H1 (cell line): ENCODE data around the gene HOXA13. TPM values are rescaled to one million over a fixed set of nuclear protein-coding genes. Genes with fewer than 3 reads are reported as not detected.
A peak's percentile ranks its signal among the peaks of the same experiment; 100 is the strongest.

Experiments
- CTCF ChIA-PET: fragments of 300-600 bp; sonication (Branson Sonifier 250); formaldehyde crosslinking; loops from one replicate; lab custom pipeline; 2021; ENCODE audit not compliant: partially characterized antibody; lab: Charles Lee
- POLR2A ChIA-PET: fragments of 300-600 bp; sonication (Branson Sonifier 250); formaldehyde crosslinking; loops from one replicate; lab custom pipeline; 2021; ENCODE audit warnings: inconsistent platforms; ENCODE audit not compliant: partially characterized antibody; lab: Charles Lee
- DNase-seq, 2 experiments: peaks; one replicate each; pipeline versions ENCODE4 v3.0.0 to v3.0.0-alpha.2; 2010 to 2022; ENCODE audit warnings: low spot score in 2 of 2, low read depth in 1 of 2, mixed read lengths in 1 of 2
- FAIRE-seq: peaks from 2 replicates; lab custom pipeline; 2011; peaks lifted over from hg19 to GRCh38; lab: Jason Lieb, UNC
- H2AFZ ChIP-seq: 2 replicates; pipeline ENCODE4 v1.8.1; 2012; ENCODE audit warnings: low read length, inconsistent platforms
- H2AK5ac ChIP-seq: 2 replicates; pipeline ENCODE4 v1.6.1; 2013; ENCODE audit warnings: low read depth, low read length
- H2BK120ac ChIP-seq: replicated peaks from 2 replicates; pipeline ENCODE3; 2013; ENCODE audit warnings: low read depth, low read length, inconsistent platforms
- H2BK12ac ChIP-seq: 2 replicates; pipeline ENCODE4 v1.6.1; 2013; ENCODE audit warnings: low read depth, low read length
- H2BK15ac ChIP-seq: 2 replicates; pipeline ENCODE4 v1.6.1; 2013; ENCODE audit warnings: low read length
- H2BK20ac ChIP-seq: 2 replicates; pipeline ENCODE4 v1.6.1; 2013; ENCODE audit warnings: low read length
- H2BK5ac ChIP-seq: 2 replicates; pipeline ENCODE4 v1.6.1; 2013; ENCODE audit warnings: low read depth, low read length
- H3K14ac ChIP-seq: 2 replicates; pipeline ENCODE4 v1.6.1; 2013; ENCODE audit warnings: inconsistent platforms; ENCODE audit not compliant: insufficient read length
- H3K18ac ChIP-seq: 2 replicates; pipeline ENCODE4 v1.6.1; 2013; ENCODE audit warnings: low read length; ENCODE audit errors: extremely low read depth
- H3K23ac ChIP-seq: 2 replicates; pipeline ENCODE4 v1.6.1; 2013; ENCODE audit warnings: inconsistent platforms; ENCODE audit not compliant: insufficient read length
- H3K23me2 ChIP-seq: 2 replicates; pipeline ENCODE4 v1.6.1; 2013; ENCODE audit warnings: low read depth, low read length
- H3K27ac ChIP-seq: 2 replicates; pipeline ENCODE4 v1.6.1; 2011; ENCODE audit warnings: low read depth, low read length, inconsistent platforms
- H3K27me3 ChIP-seq, 4 experiments: replicated peaks in 1 of 4; 1 replicate in 1 of 4; 2 replicates in 3 of 4; pipeline versions ENCODE4 v1.6.1 to v1.8.1; 2011 to 2013; ENCODE audit warnings: low read length in 3 of 4, mild to moderate bottlenecking in 3 of 4, inconsistent platforms in 2 of 4, mixed read lengths in 2 of 4, moderate library complexity in 1 of 4; ENCODE audit not compliant: control insufficient read depth in 3 of 4, insufficient read depth in 3 of 4; ENCODE audit errors: extremely low read depth in 1 of 4
- H3K36me3 ChIP-seq, 4 experiments: 2 replicates each; pipeline versions ENCODE4 v1.6.1 to v1.8.1; 2011 to 2013; ENCODE audit warnings: mild to moderate bottlenecking in 4 of 4, low read length in 3 of 4, moderate library complexity in 2 of 4, control low read depth in 1 of 4, inconsistent platforms in 1 of 4; ENCODE audit not compliant: insufficient read depth in 4 of 4, control insufficient read depth in 2 of 4
- H3K4ac ChIP-seq: replicated peaks from 2 replicates; pipeline ENCODE3; 2013; ENCODE audit warnings: low read length, low read depth, mixed read lengths, inconsistent platforms; ENCODE audit not compliant: insufficient read length
- H3K4me1 ChIP-seq, 4 experiments: replicated peaks in 1 of 4; 1 replicate in 1 of 4; 2 replicates in 3 of 4; pipeline versions ENCODE4 v1.6.1 to v1.8.1; 2011 to 2013; ENCODE audit warnings: low read length in 3 of 4, inconsistent platforms in 2 of 4, mixed read lengths in 1 of 4; ENCODE audit not compliant: insufficient read depth in 4 of 4, control insufficient read depth in 3 of 4
- H3K4me2 ChIP-seq, 2 experiments: 2 replicates each; pipeline versions ENCODE4 v1.6.1 to v1.8.1; 2011 to 2013; ENCODE audit warnings: low read depth in 2 of 2, low read length in 2 of 2, control low read depth in 1 of 2, inconsistent platforms in 1 of 2, mild to moderate bottlenecking in 1 of 2; ENCODE audit not compliant: insufficient read depth in 1 of 2
- H3K4me3 ChIP-seq, 4 experiments: fragments of 200-600, 300-600 bp in 1 of 4; sonication (generic), shearing (Covaris generic), sonication (Bioruptor Twin) in 1 of 4; 2 replicates each; pipeline versions ENCODE4 v1.5.1 to v1.8.1; 2011 to 2016; ENCODE audit warnings: low read length in 4 of 4, low read depth in 3 of 4, control low read depth in 2 of 4, inconsistent platforms in 2 of 4, mild to moderate bottlenecking in 2 of 4, mixed read lengths in 1 of 4, moderate library complexity in 1 of 4; ENCODE audit not compliant: insufficient read depth in 2 of 4; ENCODE audit errors: extremely low read depth in 1 of 4
- H3K56ac ChIP-seq: replicated peaks from 2 replicates; pipeline ENCODE3; 2013; ENCODE audit warnings: low read depth, mild to moderate bottlenecking, mixed read lengths, low read length, inconsistent platforms; ENCODE audit not compliant: insufficient read length
- H3K79me1 ChIP-seq: 2 replicates; pipeline ENCODE4 v1.6.1; 2013; ENCODE audit warnings: low read depth, low read length, control low read depth
- H3K79me2 ChIP-seq, 2 experiments: 2 replicates each; pipeline versions ENCODE4 v1.6.1 to v1.8.1; 2012 to 2013; ENCODE audit warnings: low read length in 2 of 2, mild to moderate bottlenecking in 2 of 2, inconsistent platforms in 1 of 2; ENCODE audit not compliant: insufficient read depth in 2 of 2, control insufficient read depth in 1 of 2
- H3K9ac ChIP-seq, 4 experiments: replicated peaks in 1 of 4; 1 replicate in 1 of 4; 2 replicates in 3 of 4; pipeline versions ENCODE4 v1.6.1 to v1.8.1; 2011 to 2013; ENCODE audit warnings: low read depth in 3 of 4, low read length in 3 of 4, control low read depth in 2 of 4, mild to moderate bottlenecking in 2 of 4, moderate library complexity in 2 of 4, inconsistent platforms in 1 of 4; ENCODE audit errors: extremely low read depth in 1 of 4
- H3K9me3 ChIP-seq, 2 experiments: 2 replicates each; pipeline versions ENCODE4 v1.6.1 to v1.8.1; 2012 to 2013; ENCODE audit warnings: mild to moderate bottlenecking in 2 of 2, moderate library complexity in 2 of 2, control low read depth in 1 of 2, inconsistent platforms in 1 of 2, low read depth in 1 of 2, low read length in 1 of 2, mixed read lengths in 1 of 2; ENCODE audit not compliant: insufficient read depth in 2 of 2
- H4K20me1 ChIP-seq, 2 experiments: replicated peaks in 1 of 2; 2 replicates each; pipeline versions ENCODE3 to v1.8.1; 2011 to 2013; ENCODE audit warnings: inconsistent platforms in 2 of 2, low read length in 2 of 2, mild to moderate bottlenecking in 1 of 2; ENCODE audit not compliant: insufficient read depth in 2 of 2, control insufficient read depth in 1 of 2
- H4K5ac ChIP-seq: 2 replicates; pipeline ENCODE4 v1.6.1; 2013; ENCODE audit warnings: low read length, low read depth, mixed read lengths, inconsistent platforms; ENCODE audit not compliant: insufficient read length
- H4K8ac ChIP-seq: 2 replicates; pipeline ENCODE4 v1.8.0; 2013; ENCODE audit warnings: mild to moderate bottlenecking, moderate library complexity, low read length, inconsistent platforms; ENCODE audit not compliant: insufficient read depth; ENCODE audit errors: extremely low read depth
- H4K91ac ChIP-seq: replicated peaks from 2 replicates; pipeline ENCODE3; 2013; ENCODE audit warnings: low read length, mixed read lengths, inconsistent platforms; ENCODE audit not compliant: insufficient read length
- CBX8 ChIP-seq: fragments of 300-800, 300-1000 bp; sonication (generic); IDR thresholded peaks from 2 replicates; pipeline ENCODE4 v1.7.1; 2016; ENCODE audit warnings: low read depth, low read length, borderline replicate concordance
- EZH2 ChIP-seq: fragments of 200-600 bp; sonication (generic); IDR thresholded peaks from 2 replicates; pipeline ENCODE4 v1.7.1; 2012; ENCODE audit warnings: low read depth, mild to moderate bottlenecking, moderate library complexity, low read length, inconsistent platforms; ENCODE audit not compliant: severe bottlenecking
- FOSL1 ChIP-seq: IDR thresholded peaks from 2 replicates; pipeline ENCODE4 v1.6.1; 2011; ENCODE audit warnings: mild to moderate bottlenecking, low read depth, low read length, moderate library complexity; ENCODE audit not compliant: insufficient read depth
- JUN ChIP-seq: IDR thresholded peaks from 2 replicates; pipeline ENCODE4 v1.6.1; 2011; ENCODE audit warnings: low read depth, mild to moderate bottlenecking, improper control_type of control experiment, low read length
- MAX ChIP-seq: IDR thresholded peaks from 2 replicates; pipeline ENCODE4 v1.6.1; 2012; ENCODE audit warnings: inconsistent platforms
- RAD21 ChIP-seq, 2 experiments: IDR thresholded peaks in 1 of 2; conservative IDR thresholded peaks in 1 of 2; 2 replicates each; pipeline ENCODE4 v1.6.1; 2011; ENCODE audit warnings: low read depth in 2 of 2, low read length in 2 of 2, improper control_type of control experiment in 1 of 2, inconsistent platforms in 1 of 2, mild to moderate bottlenecking in 1 of 2, moderate library complexity in 1 of 2
- RNF2 ChIP-seq: fragments of 200-900, 300-1000 bp; sonication (generic); IDR thresholded peaks from 2 replicates; pipeline ENCODE4 v1.7.1; 2016; ENCODE audit warnings: borderline replicate concordance, low read depth, mild to moderate bottlenecking, antibody characterized with exemption, low read length; ENCODE audit not compliant: poor library complexity, severe bottlenecking; ENCODE audit errors: missing control alignments
- SP1 ChIP-seq: IDR thresholded peaks from 2 replicates; pipeline ENCODE4 v1.6.1; 2011; ENCODE audit warnings: low read depth, low read length
- SUZ12 ChIP-seq: fragments of 200-600 bp; sonication (generic); IDR thresholded peaks from 2 replicates; pipeline ENCODE4 v1.6.1; 2012; ENCODE audit warnings: mild to moderate bottlenecking, inconsistent platforms, low read length, moderate library complexity, mixed read lengths
- WGBS, 2 experiments: shearing (Covaris generic) in 1 of 2; methylation state at CpG; one replicate each; pipeline versions ENCODE4 v1.1.6 to v1.1.7; 2013 to 2015; ENCODE audit warnings: low lambda C conversion rate in 2 of 2, mixed read lengths in 2 of 2, inconsistent platforms in 1 of 2, low coverage in 1 of 2, missing lambda C conversion rate in 1 of 2; ENCODE audit not compliant: insufficient replicate concordance in 2 of 2, insufficient coverage in 1 of 2, insufficient read length in 1 of 2; ENCODE audit errors: extremely low coverage in 1 of 2, missing lambda C conversion rate in 1 of 2; 5-methylcytosine and 5-hydroxymethylcytosine counted together
- polyA plus RNA-seq, 7 experiments: library from polyadenylated mRNA; depleted of rRNA in 3 of 7; stranded (reverse) in 5 of 7; unstranded in 2 of 7; fragments of >200 nt in 5 of 7; fragments of 200-250 nt in 2 of 7; gene quantifications; 1 replicate in 5 of 7; 2 replicates in 1 of 7; 4 replicates in 1 of 7; pipeline versions ENCODE4 v1.2.1 to v1.2.3, GENCODE V29; 2011 to 2013; ENCODE audit warnings: missing spikeins in 2 of 7, mixed read lengths in 2 of 7
- total RNA-seq: library from RNA; stranded (reverse); fragmentation: NEBNext Ultra II Directional; extraction: Animal tissue kit (Norgen Biotek cat#: 25700); gene quantifications from 2 replicates; pipeline ENCODE4 v1.2.1, GENCODE V29; 2021
- TF ChIP-seq, protein P1 (sequence below): IDR thresholded peaks from 2 replicates; pipeline ENCODE4 v1.6.1; 2012; ENCODE audit warnings: inconsistent platforms

Gene HOXA13
- total and polyA plus RNA-seq, 2 of the 8 experiments (the other 6 are each of a cell fraction or from before 2014, with no cell fraction given): not detected

DNA sequence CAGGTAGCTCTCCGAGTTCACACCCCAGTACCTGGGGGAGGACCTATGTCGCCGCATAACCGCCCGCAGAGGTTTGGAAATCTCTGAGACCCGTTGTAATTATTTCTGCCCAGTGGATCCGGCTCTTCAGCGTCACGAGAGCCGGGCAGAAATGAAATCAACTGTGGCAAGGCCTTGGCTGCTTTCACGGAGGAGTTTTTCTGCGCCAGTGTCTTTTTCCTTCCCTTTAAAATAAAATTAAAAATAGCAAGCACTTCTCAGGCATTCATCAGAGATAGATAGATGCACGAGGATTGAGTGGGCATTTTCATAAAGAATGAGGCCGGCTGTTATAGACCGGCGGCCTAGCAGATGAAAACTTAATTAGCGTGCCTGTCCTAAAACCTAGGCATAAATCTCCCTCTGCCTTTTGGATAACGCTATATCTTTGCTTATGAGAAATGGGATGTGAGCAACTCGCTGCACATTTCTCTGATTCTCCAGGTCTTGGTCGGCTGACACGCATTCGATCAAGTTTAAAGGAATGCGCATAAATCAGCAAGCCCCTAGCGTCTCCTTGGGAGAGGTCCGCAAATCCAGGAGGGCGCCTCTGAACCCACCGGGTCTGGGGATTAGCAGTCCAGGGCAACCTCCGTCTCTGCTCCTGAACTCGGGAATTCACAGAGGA lies 6.4 kb downstream of the HOXA13 start:
- ChIA-PET CTCF (interaction anchor here (0.6 to 9.1 kb wide), 4 partner anchors 11 to 903 kb away, joined by 3 to 64 read pairs (median 15); no protein-coding TSS in a partner anchor), POLR2A (interaction anchor here (1.1 kb wide), 1 partner anchor 16 kb away, joined by 3 read pairs; no protein-coding TSS in a partner anchor)
- no peak overlapping the region for H2BK12ac ChIP-seq
- no peak overlapping the region for H2BK120ac ChIP-seq
- peaks cover 0 to 10% (median 8%) of the 10 kb centered on the region in 4 experiments; a peak in 5 of 7 replicates for H3K4me1 ChIP-seq
- no peak overlapping the region for H3K27ac ChIP-seq
- 15% methylated on average over 28 of the region's 29 CpGs; no CpG with 5 or more reads in 1 of the 2 experiments for WGBS, 2 experiments
- DNase-seq: peak in 1 of 2 experiments; percentile 49
- H3K36me3 ChIP-seq: peaks cover 0 to 13% (median 0%) of the 10 kb centered on the region in 4 experiments; a peak in 1 of 8 replicates
- no peak overlapping the region for H3K4ac ChIP-seq
- H3K14ac ChIP-seq: no peak overlapping the region
- no peak overlapping the region for H4K5ac ChIP-seq
- H4K20me1 ChIP-seq: peaks cover 21 to 44% of the 10 kb centered on the region in 2 experiments
- no peaks in the 10 kb centered on the region for H3K79me1 ChIP-seq
- H3K4me3 ChIP-seq: no peak overlapping the region
- H3K18ac ChIP-seq: no peak overlapping the region
- H3K4me2 ChIP-seq: no peak overlapping the region
- no peaks in the 10 kb centered on the region for H3K23me2 ChIP-seq
- no peak overlapping the region for H2AK5ac ChIP-seq
- H4K8ac ChIP-seq: no peak overlapping the region
- H3K56ac ChIP-seq: no peak overlapping the region
- H2AFZ ChIP-seq: no peak overlapping the region
- H3K23ac ChIP-seq: no peak overlapping the region
- H3K9ac ChIP-seq: no peak overlapping the region
- H3K79me2 ChIP-seq: no peaks in the 10 kb centered on the region
- FAIRE-seq: no peak
- no peak overlapping the region for H2BK20ac ChIP-seq
- no peak overlapping the region for H2BK5ac ChIP-seq
- H4K91ac ChIP-seq: no peak overlapping the region
- H3K27me3 ChIP-seq: peaks cover 83 to 100% (median 95%) of the 10 kb centered on the region in 4 experiments
- H3K9me3 ChIP-seq: peaks cover 0 to 3% of the 10 kb centered on the region in 2 experiments; a peak in 1 of 4 replicates
- no peak overlapping the region for H2BK15ac ChIP-seq
- TF ChIP-seq SUZ12: peak; percentile 90
- peak; percentile 97 for TF ChIP-seq RNF2
- TF ChIP-seq SP1: 0 out of 2 replicates have a peak, but pooled peaks have one; percentile 3
- TF ChIP-seq MAX: no peak
- TF ChIP-seq RAD21 (IDR thresholded peaks at IDR 0.05 in 1 of 2, conservative IDR thresholded peaks at IDR 0.05 in 1 of 2; ENCODE audit: low read depth in 2 of 2, low read length in 2 of 2): no peak
- no peak for TF ChIP-seq FOSL1
- TF ChIP-seq JUN: no peak
- 0 out of 2 replicates have a peak, but pooled peaks have one; percentile 30 for TF ChIP-seq CBX8
- peak; percentile 88 for TF ChIP-seq EZH2
- TF ChIP-seq, protein P1, sequence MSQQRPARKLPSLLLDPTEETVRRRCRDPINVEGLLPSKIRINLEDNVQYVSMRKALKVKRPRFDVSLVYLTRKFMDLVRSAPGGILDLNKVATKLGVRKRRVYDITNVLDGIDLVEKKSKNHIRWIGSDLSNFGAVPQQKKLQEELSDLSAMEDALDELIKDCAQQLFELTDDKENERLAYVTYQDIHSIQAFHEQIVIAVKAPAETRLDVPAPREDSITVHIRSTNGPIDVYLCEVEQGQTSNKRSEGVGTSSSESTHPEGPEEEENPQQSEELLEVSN: 0 out of 2 replicates have a peak, but pooled peaks have one; percentile 1
